ENCODE data around the gene RGS12.

RGS12 gene

GRCh38 chr4:3246458-3247398 lies 46.1 kb upstream of the RGS12 start:
- Histone ChIP-seq H3K9ac (ENCODE audit: low read length) (no peak overlapping the region), H3K36me3 (ENCODE audit: insufficient read depth, low read length) (no peaks in the 10 kb centered on the region), H3K4me3 (ENCODE audit: low read depth, low read length, poor library complexity, severe bottlenecking) (no peak overlapping the region), H3F3A (ENCODE audit: insufficient read depth, low read length) (no peaks in the 10 kb centered on the region), H4K20me1 (ENCODE audit: insufficient read depth, low read length) (no peaks in the 10 kb centered on the region), H3K4me2 (ENCODE audit: low read length) (no peak overlapping the region), H2AFZ (ENCODE audit: low read length) (no peak overlapping the region), H3K79me2 (ENCODE audit: insufficient read depth, low read length) (no peaks in the 10 kb centered on the region), H3K4me1 (ENCODE audit: insufficient read depth, low read length, severe bottlenecking) (no peaks in the 10 kb centered on the region), H3K9me2 (ENCODE audit: low read depth, low read length) (no peaks in the 10 kb centered on the region), H3K27ac (ENCODE audit: low read depth, low read length, poor library complexity, severe bottlenecking) (no peak overlapping the region), H3K9me3 (ENCODE audit: low read length) (no peaks in the 10 kb centered on the region), H3K27me3 (ENCODE audit: insufficient read depth, low read length) (no peaks in the 10 kb centered on the region)
- no peak for TF ChIP-seq EZH2 (IDR thresholded peaks at IDR 0.05; ENCODE audit: borderline replicate concordance, low read length)
- TF ChIP-seq, protein P1, sequence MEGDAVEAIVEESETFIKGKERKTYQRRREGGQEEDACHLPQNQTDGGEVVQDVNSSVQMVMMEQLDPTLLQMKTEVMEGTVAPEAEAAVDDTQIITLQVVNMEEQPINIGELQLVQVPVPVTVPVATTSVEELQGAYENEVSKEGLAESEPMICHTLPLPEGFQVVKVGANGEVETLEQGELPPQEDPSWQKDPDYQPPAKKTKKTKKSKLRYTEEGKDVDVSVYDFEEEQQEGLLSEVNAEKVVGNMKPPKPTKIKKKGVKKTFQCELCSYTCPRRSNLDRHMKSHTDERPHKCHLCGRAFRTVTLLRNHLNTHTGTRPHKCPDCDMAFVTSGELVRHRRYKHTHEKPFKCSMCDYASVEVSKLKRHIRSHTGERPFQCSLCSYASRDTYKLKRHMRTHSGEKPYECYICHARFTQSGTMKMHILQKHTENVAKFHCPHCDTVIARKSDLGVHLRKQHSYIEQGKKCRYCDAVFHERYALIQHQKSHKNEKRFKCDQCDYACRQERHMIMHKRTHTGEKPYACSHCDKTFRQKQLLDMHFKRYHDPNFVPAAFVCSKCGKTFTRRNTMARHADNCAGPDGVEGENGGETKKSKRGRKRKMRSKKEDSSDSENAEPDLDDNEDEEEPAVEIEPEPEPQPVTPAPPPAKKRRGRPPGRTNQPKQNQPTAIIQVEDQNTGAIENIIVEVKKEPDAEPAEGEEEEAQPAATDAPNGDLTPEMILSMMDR (IDR thresholded peaks at IDR 0.05; ENCODE audit: low read length), result no peak

GRCh38 chr4:3247399-3248177 lies 45.2 kb upstream of the RGS12 start:
- TF ChIP-seq, protein P1 (IDR thresholded peaks at IDR 0.05; ENCODE audit: low read length), result no peak
- TF ChIP-seq EZH2 (IDR thresholded peaks at IDR 0.05; ENCODE audit: borderline replicate concordance, low read length), result no peak
- Histone ChIP-seq H3F3A (ENCODE audit: insufficient read depth, low read length) (no peaks in the 10 kb centered on the region), H3K9me2 (ENCODE audit: low read depth, low read length) (no peaks in the 10 kb centered on the region), H3K9me3 (ENCODE audit: low read length) (no peaks in the 10 kb centered on the region), H4K20me1 (ENCODE audit: insufficient read depth, low read length) (no peaks in the 10 kb centered on the region), H3K36me3 (ENCODE audit: insufficient read depth, low read length) (no peaks in the 10 kb centered on the region), H3K4me1 (ENCODE audit: insufficient read depth, low read length, severe bottlenecking) (no peaks in the 10 kb centered on the region), H3K27ac (ENCODE audit: low read depth, low read length, poor library complexity, severe bottlenecking) (no peak overlapping the region), H3K27me3 (ENCODE audit: insufficient read depth, low read length) (no peaks in the 10 kb centered on the region), H3K4me3 (ENCODE audit: low read depth, low read length, poor library complexity, severe bottlenecking) (no peak overlapping the region), H3K9ac (ENCODE audit: low read length) (no peak overlapping the region), H2AFZ (ENCODE audit: low read length) (no peak overlapping the region), H3K79me2 (ENCODE audit: insufficient read depth, low read length) (no peaks in the 10 kb centered on the region), H3K4me2 (ENCODE audit: low read length) (no peak overlapping the region)

DNA sequence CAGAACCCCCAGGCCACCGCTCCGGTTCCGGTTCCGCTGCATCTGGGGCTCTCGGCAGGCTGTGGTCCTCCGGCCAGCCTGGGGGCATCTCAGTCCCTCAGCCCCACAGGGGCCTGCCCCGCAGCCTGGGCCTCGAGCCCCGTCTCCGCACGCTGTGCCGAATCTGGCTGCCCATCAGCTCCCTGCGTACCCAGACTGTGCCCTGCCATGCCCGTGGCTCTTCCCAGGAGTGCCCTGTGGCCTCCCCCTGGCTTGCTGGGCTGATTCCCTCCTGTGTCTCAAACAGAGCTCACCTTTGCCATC lies 44.7 kb upstream of the RGS12 start:
- Histone ChIP-seq H3K4me2 (ENCODE audit: low read length) (no peak overlapping the region), H3F3A (ENCODE audit: insufficient read depth, low read length) (no peaks in the 10 kb centered on the region), H3K9me2 (ENCODE audit: low read depth, low read length) (no peaks in the 10 kb centered on the region), H3K79me2 (ENCODE audit: insufficient read depth, low read length) (no peaks in the 10 kb centered on the region), H4K20me1 (ENCODE audit: insufficient read depth, low read length) (no peaks in the 10 kb centered on the region), H3K36me3 (ENCODE audit: insufficient read depth, low read length) (no peaks in the 10 kb centered on the region), H3K27ac (ENCODE audit: low read depth, low read length, poor library complexity, severe bottlenecking) (no peak overlapping the region), H3K9ac (ENCODE audit: low read length) (no peak overlapping the region), H3K9me3 (ENCODE audit: low read length) (no peaks in the 10 kb centered on the region), H3K4me3 (ENCODE audit: low read depth, low read length, poor library complexity, severe bottlenecking) (no peak overlapping the region), H3K4me1 (ENCODE audit: insufficient read depth, low read length, severe bottlenecking) (no peaks in the 10 kb centered on the region), H2AFZ (ENCODE audit: low read length) (no peak overlapping the region), H3K27me3 (ENCODE audit: insufficient read depth, low read length) (no peaks in the 10 kb centered on the region)
- TF ChIP-seq EZH2 (IDR thresholded peaks at IDR 0.05; ENCODE audit: borderline replicate concordance, low read length), result no peak

All from OCI-LY1 (cell line).